ENCODE data around the gene HSPB8.

DNA sequence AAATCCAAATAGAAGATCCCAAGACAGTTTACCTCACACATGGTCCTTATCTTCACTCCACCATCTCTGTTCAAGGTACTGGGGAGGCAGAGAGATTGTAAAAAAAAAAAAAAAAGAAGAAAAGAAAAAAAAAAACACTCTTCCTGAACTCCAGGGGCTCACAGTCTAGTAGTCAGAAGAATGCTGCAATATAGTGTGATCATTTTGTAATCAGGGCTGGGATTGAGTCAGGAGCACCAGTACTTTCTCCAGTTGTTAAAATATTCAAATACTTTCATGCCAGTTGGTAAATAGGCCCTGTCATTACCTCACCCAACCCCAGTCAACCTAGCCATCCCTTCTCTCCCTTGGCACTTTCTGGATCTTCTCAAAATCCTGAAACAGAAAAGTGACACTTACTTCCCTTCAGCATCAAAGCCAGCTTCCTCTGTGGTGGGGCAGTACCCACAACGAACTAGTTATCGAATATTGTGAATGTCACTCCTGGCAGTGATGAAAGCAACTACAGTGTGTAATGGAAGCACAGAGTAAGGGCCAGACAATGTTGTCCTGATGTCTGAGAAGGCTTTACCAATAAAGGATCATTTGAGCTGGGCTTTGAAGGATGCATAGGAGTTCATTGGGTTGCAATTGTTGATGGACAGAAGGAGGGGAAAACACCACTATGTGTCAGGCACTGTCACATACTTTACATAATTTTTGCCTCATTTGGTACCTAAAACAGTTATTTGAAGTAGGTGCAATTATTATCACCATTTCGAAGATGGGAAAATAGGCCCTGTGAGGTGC is 44.3 kb upstream of the HSPB8 start:
- TF ChIP-seq ZNF317 (CRISPR knock-in tag; IDR thresholded peaks at IDR 0.05; ENCODE audit: borderline replicate concordance, low read depth): no peak
- TF ChIP-seq, protein P1, sequence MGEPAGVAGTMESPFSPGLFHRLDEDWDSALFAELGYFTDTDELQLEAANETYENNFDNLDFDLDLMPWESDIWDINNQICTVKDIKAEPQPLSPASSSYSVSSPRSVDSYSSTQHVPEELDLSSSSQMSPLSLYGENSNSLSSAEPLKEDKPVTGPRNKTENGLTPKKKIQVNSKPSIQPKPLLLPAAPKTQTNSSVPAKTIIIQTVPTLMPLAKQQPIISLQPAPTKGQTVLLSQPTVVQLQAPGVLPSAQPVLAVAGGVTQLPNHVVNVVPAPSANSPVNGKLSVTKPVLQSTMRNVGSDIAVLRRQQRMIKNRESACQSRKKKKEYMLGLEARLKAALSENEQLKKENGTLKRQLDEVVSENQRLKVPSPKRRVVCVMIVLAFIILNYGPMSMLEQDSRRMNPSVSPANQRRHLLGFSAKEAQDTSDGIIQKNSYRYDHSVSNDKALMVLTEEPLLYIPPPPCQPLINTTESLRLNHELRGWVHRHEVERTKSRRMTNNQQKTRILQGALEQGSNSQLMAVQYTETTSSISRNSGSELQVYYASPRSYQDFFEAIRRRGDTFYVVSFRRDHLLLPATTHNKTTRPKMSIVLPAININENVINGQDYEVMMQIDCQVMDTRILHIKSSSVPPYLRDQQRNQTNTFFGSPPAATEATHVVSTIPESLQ (CRISPR knock-in tag; IDR thresholded peaks at IDR 0.05): no peak
- TF ChIP-seq, protein P2, sequence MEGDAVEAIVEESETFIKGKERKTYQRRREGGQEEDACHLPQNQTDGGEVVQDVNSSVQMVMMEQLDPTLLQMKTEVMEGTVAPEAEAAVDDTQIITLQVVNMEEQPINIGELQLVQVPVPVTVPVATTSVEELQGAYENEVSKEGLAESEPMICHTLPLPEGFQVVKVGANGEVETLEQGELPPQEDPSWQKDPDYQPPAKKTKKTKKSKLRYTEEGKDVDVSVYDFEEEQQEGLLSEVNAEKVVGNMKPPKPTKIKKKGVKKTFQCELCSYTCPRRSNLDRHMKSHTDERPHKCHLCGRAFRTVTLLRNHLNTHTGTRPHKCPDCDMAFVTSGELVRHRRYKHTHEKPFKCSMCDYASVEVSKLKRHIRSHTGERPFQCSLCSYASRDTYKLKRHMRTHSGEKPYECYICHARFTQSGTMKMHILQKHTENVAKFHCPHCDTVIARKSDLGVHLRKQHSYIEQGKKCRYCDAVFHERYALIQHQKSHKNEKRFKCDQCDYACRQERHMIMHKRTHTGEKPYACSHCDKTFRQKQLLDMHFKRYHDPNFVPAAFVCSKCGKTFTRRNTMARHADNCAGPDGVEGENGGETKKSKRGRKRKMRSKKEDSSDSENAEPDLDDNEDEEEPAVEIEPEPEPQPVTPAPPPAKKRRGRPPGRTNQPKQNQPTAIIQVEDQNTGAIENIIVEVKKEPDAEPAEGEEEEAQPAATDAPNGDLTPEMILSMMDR (IDR thresholded peaks at IDR 0.05): no peak
- TF ChIP-seq, protein P3, sequence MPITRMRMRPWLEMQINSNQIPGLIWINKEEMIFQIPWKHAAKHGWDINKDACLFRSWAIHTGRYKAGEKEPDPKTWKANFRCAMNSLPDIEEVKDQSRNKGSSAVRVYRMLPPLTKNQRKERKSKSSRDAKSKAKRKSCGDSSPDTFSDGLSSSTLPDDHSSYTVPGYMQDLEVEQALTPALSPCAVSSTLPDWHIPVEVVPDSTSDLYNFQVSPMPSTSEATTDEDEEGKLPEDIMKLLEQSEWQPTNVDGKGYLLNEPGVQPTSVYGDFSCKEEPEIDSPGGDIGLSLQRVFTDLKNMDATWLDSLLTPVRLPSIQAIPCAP (CRISPR knock-in tag; IDR thresholded peaks at IDR 0.05): no peak

Data from WTC11 (cell line).